GM21381 (cell line): ENCODE measurements around the gene ABHD16B.
"Not testable (repeated sequence)": the region's sequence is repeated elsewhere in the genome, so short reads cannot be mapped to it uniquely, and the experiment has no call there.

ENCODE experiments used
- ATAC-seq: cut with Tn5 transposase; IDR thresholded peaks from one replicate; pipeline ENCODE4 v1.9.1; 2021; ENCODE audit warnings: mild to moderate bottlenecking, moderate library complexity; ENCODE audit not compliant: unreplicated experiment

Gene ABHD16B

DNA sequence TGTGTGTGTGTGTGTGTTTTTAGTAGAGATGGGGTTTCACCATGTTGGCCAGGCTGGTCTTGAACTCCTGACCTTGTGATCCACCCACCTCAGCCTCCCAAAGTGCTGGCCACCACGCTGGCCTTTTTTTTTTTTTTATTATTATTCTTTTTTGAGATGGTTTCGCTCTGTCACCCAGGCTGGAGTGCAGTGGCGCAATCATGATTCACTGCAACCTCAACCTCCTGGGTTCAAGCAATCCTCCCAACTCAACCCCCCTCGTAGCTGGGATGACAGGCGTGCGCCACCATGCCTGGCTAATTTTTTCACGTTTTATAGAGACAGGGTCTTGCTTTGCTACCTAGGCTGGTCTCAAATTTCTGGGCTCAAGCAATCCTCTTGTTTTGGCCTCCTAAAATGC lies 12.9 kb downstream of the ABHD16B start:
- ATAC-seq, result not testable (repeated sequence)

- no peak for ATAC-seq
Observed at GRCh38 chr20:63876489-63877036, 15.3 kb downstream of the ABHD16B start.

GRCh38 chr20:63877755-63878470 lies 16.6 kb downstream of the ABHD16B start:
- no peak for ATAC-seq

DNA sequence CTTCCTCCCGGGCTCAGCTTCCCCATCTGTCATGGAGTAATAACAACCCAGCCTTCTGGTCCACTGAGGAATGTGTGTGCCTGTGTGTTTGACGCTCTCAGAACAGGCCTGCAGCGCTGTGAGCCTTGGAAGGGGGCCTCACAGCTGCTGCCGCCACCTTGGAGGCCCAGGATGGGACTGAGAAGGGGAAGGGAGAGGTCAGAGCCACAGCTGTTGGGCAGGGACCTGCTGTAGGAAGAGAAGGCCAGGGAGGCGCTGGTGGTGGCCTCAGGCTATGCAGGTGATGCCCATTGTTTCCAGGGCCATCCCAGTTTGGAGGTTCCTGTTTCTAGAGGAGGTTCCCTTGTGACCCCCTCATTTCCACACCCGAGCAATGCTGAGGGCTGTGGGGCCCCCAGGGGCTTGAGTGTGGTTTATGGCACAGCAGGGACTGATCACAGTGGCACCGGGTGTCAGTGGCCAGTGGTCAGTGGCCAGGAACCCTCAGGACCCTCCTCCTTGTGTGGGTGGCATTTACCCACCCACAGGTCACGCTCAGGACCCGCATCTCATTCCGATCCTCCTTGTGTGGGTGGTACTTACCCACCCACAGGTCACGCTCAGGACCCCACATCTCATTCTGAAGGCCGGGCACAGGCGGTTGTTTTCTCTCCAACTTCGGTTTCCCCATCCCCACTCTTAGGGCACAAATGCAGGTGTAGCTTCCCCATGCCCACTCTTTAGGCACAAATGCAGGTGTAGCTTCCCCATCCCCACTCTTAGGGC lies 17.8 kb downstream of the ABHD16B start:
- no peak for ATAC-seq

DNA sequence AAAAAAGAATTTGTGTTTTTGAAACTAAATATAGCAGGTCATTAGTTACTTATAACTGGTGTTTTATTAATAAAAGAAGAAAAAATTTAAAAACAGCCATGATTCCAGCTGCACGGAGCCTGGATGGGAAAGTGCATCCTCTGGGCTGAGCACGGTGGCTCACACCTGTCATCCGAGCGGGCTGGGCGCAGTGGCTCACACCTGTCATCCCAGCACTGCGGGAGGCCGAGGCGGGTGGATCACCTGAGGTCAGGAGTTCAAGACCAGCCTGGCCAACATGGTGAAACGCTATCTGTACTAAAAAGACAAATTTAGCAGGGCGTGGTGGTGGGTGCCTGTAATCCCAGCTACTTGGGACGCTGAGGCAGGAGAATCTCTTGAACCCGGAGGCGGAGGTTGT lies 19.6 kb downstream of the ABHD16B start:
- not testable (repeated sequence) for ATAC-seq

GRCh38 chr20:63881451-63882226 lies 20.3 kb downstream of the ABHD16B start:
- no peak for ATAC-seq

GRCh38 chr20:63882257-63883200 lies 21.2 kb downstream of the ABHD16B start:
- no peak for ATAC-seq

DNA sequence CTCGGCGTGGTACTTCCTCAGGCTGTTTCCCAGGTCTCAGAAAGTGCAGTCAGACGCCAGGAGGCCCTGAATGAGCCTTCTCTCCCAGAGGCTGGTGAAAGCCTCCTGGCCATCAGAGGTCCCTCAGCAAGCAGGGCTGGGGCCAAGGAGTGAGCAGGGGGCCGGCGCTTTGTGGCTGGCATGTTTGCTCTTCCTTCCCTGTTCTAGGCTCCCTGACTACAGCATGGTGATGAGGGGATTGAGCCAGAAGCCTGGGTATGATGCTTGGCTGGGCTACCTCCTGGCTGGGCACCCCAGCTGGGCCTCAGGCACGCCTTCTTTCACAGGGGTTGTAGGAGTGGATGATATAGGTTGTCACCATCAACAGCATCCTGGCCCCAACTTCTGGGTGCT lies 21.9 kb downstream of the ABHD16B start:
- ATAC-seq, result no peak

GRCh38 chr20:63884506-63885263 lies 23.4 kb downstream of the ABHD16B start:
- ATAC-seq, result no peak

- no peak for ATAC-seq
Observed at GRCh38 chr20:63885264-63886053, 24.2 kb downstream of the ABHD16B start.

GRCh38 chr20:63886054-63886419 lies 24.7 kb downstream of the ABHD16B start:
- ATAC-seq, result no peak

DNA sequence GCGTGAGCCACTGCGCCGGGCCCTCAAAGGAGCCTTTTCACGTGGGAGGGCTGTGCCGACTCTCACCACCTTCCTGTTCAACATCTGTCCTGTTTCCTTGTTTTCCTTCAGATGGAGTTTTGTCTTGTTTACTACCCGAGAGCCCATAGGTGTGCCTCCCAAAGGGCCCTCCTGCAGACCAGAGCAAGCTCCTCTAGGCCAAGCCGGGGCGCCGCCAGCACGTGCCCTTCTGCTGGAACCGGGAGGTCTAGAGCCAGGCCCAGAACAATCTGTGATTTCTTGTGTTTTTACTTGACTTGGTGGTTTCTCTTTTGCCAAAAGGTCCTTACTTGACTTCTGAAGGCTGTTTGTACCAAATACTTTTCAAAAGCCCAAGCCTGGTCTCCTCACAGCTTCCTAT lies 25.6 kb downstream of the ABHD16B start:
- ATAC-seq, result no peak

GRCh38 chr20:63889241-63890200 lies 28.2 kb downstream of the ABHD16B start:
- no peak for ATAC-seq

GRCh38 chr20:63890201-63890576 lies 28.9 kb downstream of the ABHD16B start:
- no peak for ATAC-seq

DNA sequence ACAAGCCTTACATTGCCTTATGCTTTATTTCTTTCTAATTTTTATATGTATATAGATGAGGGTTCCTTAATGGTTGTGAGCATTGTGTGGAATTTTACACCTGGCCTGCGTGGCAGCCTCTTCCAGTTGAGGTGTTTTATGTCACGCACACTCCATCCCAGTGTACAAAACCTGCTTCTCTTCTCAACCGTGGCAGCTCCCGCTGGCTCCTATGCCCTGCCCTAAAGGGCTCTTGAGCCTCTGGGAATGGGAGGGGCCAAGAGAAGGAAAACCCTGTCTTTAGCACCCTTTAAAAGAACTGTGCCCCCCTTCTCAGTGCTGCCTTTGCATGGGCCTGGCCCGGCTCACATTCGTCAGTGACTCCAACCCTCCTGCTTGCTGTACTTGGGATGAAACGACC lies 29.3 kb downstream of the ABHD16B start:
- ATAC-seq, result no peak

DNA sequence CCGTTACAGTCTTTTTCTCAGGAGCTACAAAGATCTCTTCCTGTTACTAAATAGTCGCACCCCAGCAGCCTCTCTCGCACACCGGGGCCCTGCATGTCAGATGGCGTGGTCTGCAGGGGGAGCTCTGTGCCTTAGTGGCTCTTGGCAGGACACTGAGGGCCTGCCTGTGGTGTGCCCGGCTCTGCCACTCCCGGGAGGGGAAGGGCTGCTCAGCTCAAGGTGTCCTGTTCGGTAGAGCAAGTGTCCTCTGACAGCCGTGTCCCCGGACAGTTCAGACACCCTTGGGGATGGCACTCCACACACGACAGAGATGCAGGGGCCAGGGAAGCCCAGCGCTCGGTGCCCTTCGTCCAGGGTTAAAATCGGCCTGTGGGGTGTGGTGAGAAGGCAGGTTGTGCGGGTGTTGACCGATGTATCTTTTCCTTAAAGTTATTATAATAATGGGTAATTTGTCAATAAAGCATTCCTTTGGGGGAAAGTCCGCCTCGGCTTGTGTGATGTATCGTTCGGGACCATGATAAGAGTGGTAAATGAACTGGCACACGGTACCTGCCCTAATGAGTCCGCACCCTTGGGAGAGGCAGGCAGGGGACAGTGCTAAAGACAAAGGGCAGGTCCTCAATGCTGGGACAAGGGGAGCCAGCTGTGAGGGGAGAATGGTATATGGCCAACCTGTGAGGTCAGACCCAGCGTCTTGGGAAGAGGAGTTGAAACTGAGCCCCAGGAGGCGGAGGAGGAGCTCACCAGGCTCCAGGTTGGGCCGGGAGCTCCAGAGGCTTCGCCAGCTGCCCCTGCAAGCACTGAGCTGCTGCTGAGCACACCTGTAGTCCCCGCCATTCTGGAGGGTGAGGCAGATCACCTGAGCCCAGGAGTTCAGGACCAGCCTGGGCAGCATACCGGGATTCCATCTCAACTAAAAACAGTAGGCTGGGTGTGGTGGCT lies 30.0 kb downstream of the ABHD16B start:
- no peak for ATAC-seq

- ATAC-seq, result no peak
Observed at GRCh38 chr20:63892402-63892801, 31.1 kb downstream of the ABHD16B start.
